Measurements from ENCODE around the gene TIRAP.
"Not testable (repeated sequence)": the region's sequence is repeated elsewhere in the genome, so short reads cannot be mapped to it uniquely, and the experiment has no call there.

TIRAP gene

GRCh38 chr11:126282736-126283591 is at the start of gene TIRAP:
TSS of gene TIRAP (plus strand) at chr11:126283093. CDS start at chr11:126290895, 7,802 bp downstream.
- Histone ChIP-seq H3K27me3 (replicated peaks; ENCODE audit: control insufficient read depth, insufficient read depth, low read length) (no peaks in the 10 kb centered on the region), H3K36me3 (ENCODE audit: control insufficient read depth, insufficient read depth, low read length, severe bottlenecking) (peaks cover 2% of the 10 kb centered on the region), H3K4me3 (ENCODE audit: low read length) (peak within 1 kb of the TSS; percentile 90), H3K4me1 (ENCODE audit: control insufficient read depth, insufficient read depth, low read length) (peaks cover 20% of the 10 kb centered on the region), H3K9me3 (ENCODE audit: control insufficient read depth, low read length) (no peaks in the 10 kb centered on the region), H3K9ac (ENCODE audit: low read length) (peak within 1 kb of the TSS; percentile 89)
- DNase-seq (ENCODE audit: low read depth) = peak; percentile 83

- Histone ChIP-seq H3K4me1 (ENCODE audit: control insufficient read depth, insufficient read depth, low read length) (peaks cover 6% of the 10 kb centered on the region), H3K4me3 (ENCODE audit: low read length) (no peak overlapping the region), H3K9me3 (ENCODE audit: control insufficient read depth, low read length) (no peaks in the 10 kb centered on the region), H3K36me3 (ENCODE audit: control insufficient read depth, insufficient read depth, low read length, severe bottlenecking) (peaks cover 30% of the 10 kb centered on the region), H3K27me3 (replicated peaks; ENCODE audit: control insufficient read depth, insufficient read depth, low read length) (no peaks in the 10 kb centered on the region), H3K9ac (ENCODE audit: low read length) (no peak overlapping the region)
- DNase-seq (ENCODE audit: low read depth) = peak; percentile 25
These were observed 49.5 kb upstream of the TIRAP start for GRCh38 chr11:126233391-126233790.

GRCh38 chr11:126246636-126247035 is 36.3 kb upstream of the TIRAP start:
- H3K9me3 ChIP-seq (ENCODE audit: control insufficient read depth, low read length) = no peaks in the 10 kb centered on the region
- H3K9ac ChIP-seq (ENCODE audit: low read length) = no peak overlapping the region
- H3K36me3 ChIP-seq (ENCODE audit: control insufficient read depth, insufficient read depth, low read length, severe bottlenecking) = peaks cover 46% of the 10 kb centered on the region
- no peak overlapping the region for H3K4me3 ChIP-seq (ENCODE audit: low read length)
- H3K4me1 ChIP-seq (ENCODE audit: control insufficient read depth, insufficient read depth, low read length) = peaks cover 8% of the 10 kb centered on the region
- H3K27me3 ChIP-seq (replicated peaks; ENCODE audit: control insufficient read depth, insufficient read depth, low read length) = no peaks in the 10 kb centered on the region
- peak; percentile 40 for DNase-seq (ENCODE audit: low read depth)

GRCh38 chr11:126253265-126253664 is 29.6 kb upstream of the TIRAP start:
- Histone ChIP-seq H3K9me3 (ENCODE audit: control insufficient read depth, low read length) (no peaks in the 10 kb centered on the region), H3K9ac (ENCODE audit: low read length) (no peak overlapping the region), H3K4me1 (ENCODE audit: control insufficient read depth, insufficient read depth, low read length) (peaks cover 18% of the 10 kb centered on the region), H3K36me3 (ENCODE audit: control insufficient read depth, insufficient read depth, low read length, severe bottlenecking) (peaks cover 53% of the 10 kb centered on the region), H3K27me3 (replicated peaks; ENCODE audit: control insufficient read depth, insufficient read depth, low read length) (no peaks in the 10 kb centered on the region), H3K4me3 (ENCODE audit: low read length) (no peak overlapping the region)
- DNase-seq (ENCODE audit: low read depth) = no peak

GRCh38 chr11:126254819-126255218 is 28.1 kb upstream of the TIRAP start:
- Histone ChIP-seq H3K9me3 (ENCODE audit: control insufficient read depth, low read length) (no peaks in the 10 kb centered on the region), H3K36me3 (ENCODE audit: control insufficient read depth, insufficient read depth, low read length, severe bottlenecking) (peaks cover 48% of the 10 kb centered on the region), H3K9ac (ENCODE audit: low read length) (no peak overlapping the region), H3K27me3 (replicated peaks; ENCODE audit: control insufficient read depth, insufficient read depth, low read length) (no peaks in the 10 kb centered on the region), H3K4me1 (ENCODE audit: control insufficient read depth, insufficient read depth, low read length) (peaks cover 18% of the 10 kb centered on the region), H3K4me3 (ENCODE audit: low read length) (no peak overlapping the region)
- no peak for DNase-seq (ENCODE audit: low read depth)

GRCh38 chr11:126255507-126255906 is 27.4 kb upstream of the TIRAP start:
- DNase-seq (ENCODE audit: low read depth); H3K27me3 ChIP-seq (replicated peaks; ENCODE audit: control insufficient read depth, insufficient read depth, low read length); H3K9ac ChIP-seq (ENCODE audit: low read length); H3K4me3 ChIP-seq (ENCODE audit: low read length); H3K9me3 ChIP-seq (ENCODE audit: control insufficient read depth, low read length): not testable (repeated sequence)
- Histone ChIP-seq H3K36me3 (ENCODE audit: control insufficient read depth, insufficient read depth, low read length, severe bottlenecking) (peaks cover 45% of the 10 kb centered on the region), H3K4me1 (ENCODE audit: control insufficient read depth, insufficient read depth, low read length) (peaks cover 18% of the 10 kb centered on the region)

- DNase-seq (ENCODE audit: low read depth) = no peak
- H3K27me3 ChIP-seq (replicated peaks; ENCODE audit: control insufficient read depth, insufficient read depth, low read length) = no peaks in the 10 kb centered on the region
- peaks cover 44% of the 10 kb centered on the region for H3K36me3 ChIP-seq (ENCODE audit: control insufficient read depth, insufficient read depth, low read length, severe bottlenecking)
- H3K9ac ChIP-seq (ENCODE audit: low read length) = no peak overlapping the region
- no peaks in the 10 kb centered on the region for H3K9me3 ChIP-seq (ENCODE audit: control insufficient read depth, low read length)
- H3K4me3 ChIP-seq (ENCODE audit: low read length) = no peak overlapping the region
- peaks cover 25% of the 10 kb centered on the region for H3K4me1 ChIP-seq (ENCODE audit: control insufficient read depth, insufficient read depth, low read length)
These were observed 26.7 kb upstream of the TIRAP start for GRCh38 chr11:126256216-126256615.

- Histone ChIP-seq H3K36me3 (ENCODE audit: control insufficient read depth, insufficient read depth, low read length, severe bottlenecking) (peaks cover 50% of the 10 kb centered on the region), H3K4me3 (ENCODE audit: low read length) (no peak overlapping the region), H3K9ac (ENCODE audit: low read length) (no peak overlapping the region), H3K27me3 (replicated peaks; ENCODE audit: control insufficient read depth, insufficient read depth, low read length) (no peaks in the 10 kb centered on the region), H3K4me1 (ENCODE audit: control insufficient read depth, insufficient read depth, low read length) (peaks cover 27% of the 10 kb centered on the region), H3K9me3 (ENCODE audit: control insufficient read depth, low read length) (no peaks in the 10 kb centered on the region)
- peak; percentile 51 for DNase-seq (ENCODE audit: low read depth)
These were observed 25.7 kb upstream of the TIRAP start for GRCh38 chr11:126257144-126257543.

- peak; percentile 73 for DNase-seq (ENCODE audit: low read depth)
- Histone ChIP-seq H3K9ac (ENCODE audit: low read length) (no peak overlapping the region), H3K4me1 (ENCODE audit: control insufficient read depth, insufficient read depth, low read length) (peaks cover 27% of the 10 kb centered on the region), H3K4me3 (ENCODE audit: low read length) (no peak overlapping the region), H3K9me3 (ENCODE audit: control insufficient read depth, low read length) (no peaks in the 10 kb centered on the region), H3K27me3 (replicated peaks; ENCODE audit: control insufficient read depth, insufficient read depth, low read length) (no peaks in the 10 kb centered on the region), H3K36me3 (ENCODE audit: control insufficient read depth, insufficient read depth, low read length, severe bottlenecking) (peaks cover 50% of the 10 kb centered on the region)
These were observed 25.1 kb upstream of the TIRAP start for GRCh38 chr11:126257764-126258163.

- Histone ChIP-seq H3K9ac (ENCODE audit: low read length) (peak overlapping the region; percentile 9), H3K36me3 (ENCODE audit: control insufficient read depth, insufficient read depth, low read length, severe bottlenecking) (peaks cover 63% of the 10 kb centered on the region), H3K4me3 (ENCODE audit: low read length) (no peak overlapping the region), H3K27me3 (replicated peaks; ENCODE audit: control insufficient read depth, insufficient read depth, low read length) (no peaks in the 10 kb centered on the region), H3K4me1 (ENCODE audit: control insufficient read depth, insufficient read depth, low read length) (peaks cover 20% of the 10 kb centered on the region), H3K9me3 (ENCODE audit: control insufficient read depth, low read length) (no peaks in the 10 kb centered on the region)
- DNase-seq (ENCODE audit: low read depth) = no peak
These were observed 20.7 kb upstream of the TIRAP start for GRCh38 chr11:126262216-126262615.

GRCh38 chr11:126263489-126263888 is 19.4 kb upstream of the TIRAP start:
- Histone ChIP-seq H3K9ac (ENCODE audit: low read length) (no peak overlapping the region), H3K4me1 (ENCODE audit: control insufficient read depth, insufficient read depth, low read length) (peaks cover 18% of the 10 kb centered on the region), H3K9me3 (ENCODE audit: control insufficient read depth, low read length) (no peaks in the 10 kb centered on the region), H3K36me3 (ENCODE audit: control insufficient read depth, insufficient read depth, low read length, severe bottlenecking) (peaks cover 66% of the 10 kb centered on the region), H3K27me3 (replicated peaks; ENCODE audit: control insufficient read depth, insufficient read depth, low read length) (no peaks in the 10 kb centered on the region), H3K4me3 (ENCODE audit: low read length) (no peak overlapping the region)
- no peak for DNase-seq (ENCODE audit: low read depth)

Measured in adipocyte (in vitro differentiated cells).